GM23248 (cell line): ENCODE data around the gene MYH14.

Experiments used
- EZH2 ChIP-seq: fragments of 200-600 bp; sonication (generic); IDR thresholded peaks from 2 replicates; pipeline ENCODE4 v1.6.1; 2018; ENCODE audit warnings: antibody characterized with exemption, mild to moderate bottlenecking; ENCODE audit not compliant: insufficient read depth, poor library complexity, severe bottlenecking
- EZH2phosphoT487 ChIP-seq: fragments of 200-600 bp; sonication (generic); IDR thresholded peaks from 2 replicates; pipeline ENCODE4 v1.6.1; 2018; ENCODE audit warnings: antibody characterized with exemption, moderate library complexity, mild to moderate bottlenecking, low read depth; ENCODE audit not compliant: insufficient read depth

- no peak for TF ChIP-seq EZH2
- TF ChIP-seq EZH2phosphoT487, result no peak
These were observed 156.0 kb downstream of the MYH14 start for GRCh38 chr19:50359328-50359818.
